Lung (tissue), 12 donors: Measurements from ENCODE around the gene UBAP1L. TPM values are rescaled to one million over a fixed set of nuclear protein-coding genes. Genes with fewer than 3 reads are reported as not detected.

Experiments used
- ATAC-seq: fragments of 200-7000 bp; cut with Tn5 transposase; one replicate; pipeline ENCODE4 v1.9.1; 2020; ENCODE audit warnings: moderate number of reproducible peaks; ENCODE audit not compliant: insufficient read depth, low FRiP score
- DNase-seq, 3 donors: peaks; one replicate each; pipeline ENCODE4 v3.0.0-alpha.2; 2013 to 2017
- H3K27ac ChIP-seq, 2 donors: one replicate each; pipeline ENCODE4 v1.5.1; 2013; ENCODE audit warnings: mild to moderate bottlenecking in 2 of 2, moderate library complexity in 2 of 2, control low read depth in 1 of 2, inconsistent platforms in 1 of 2, low read depth in 1 of 2, low read length in 1 of 2
- H3K27me3 ChIP-seq, 3 donors: one replicate each; pipeline ENCODE4 v1.5.1; 2013; ENCODE audit warnings: low read length in 2 of 3; ENCODE audit not compliant: control insufficient read depth in 3 of 3, insufficient read depth in 3 of 3
- H3K36me3 ChIP-seq, 4 donors: one replicate each; pipeline ENCODE4 v1.5.1; 2013; ENCODE audit warnings: low read length in 4 of 4, mild to moderate bottlenecking in 1 of 4, moderate library complexity in 1 of 4; ENCODE audit not compliant: control insufficient read depth in 4 of 4, insufficient read depth in 4 of 4
- H3K4me1 ChIP-seq, 5 donors: one replicate each; pipeline ENCODE4 v1.5.1; 2013; ENCODE audit warnings: low read length in 5 of 5, mild to moderate bottlenecking in 2 of 5, moderate library complexity in 1 of 5; ENCODE audit not compliant: control insufficient read depth in 5 of 5, insufficient read depth in 5 of 5
- H3K4me3 ChIP-seq: one replicate; pipeline ENCODE4 v1.5.1; 2013; ENCODE audit warnings: mild to moderate bottlenecking, control low read depth, moderate library complexity
- H3K9ac ChIP-seq, 2 donors: one replicate each; pipeline ENCODE4 v1.5.1; 2013; ENCODE audit warnings: low read length in 2 of 2, control low read depth in 1 of 2; ENCODE audit not compliant: insufficient read depth in 1 of 2
- H3K9me3 ChIP-seq, 4 donors: one replicate each; pipeline ENCODE4 v1.5.1; 2013; ENCODE audit warnings: low read length in 3 of 4, mild to moderate bottlenecking in 1 of 4, moderate library complexity in 1 of 4; ENCODE audit not compliant: control insufficient read depth in 4 of 4, insufficient read depth in 3 of 4
- WGBS, 2 donors: extraction: QIAGEN DNeasy Blood & Tissue Kit; methylation state at CpG; one replicate each; pipeline ENCODE4 v1.1.7; 2013; 5-methylcytosine and 5-hydroxymethylcytosine counted together
- polyA plus RNA-seq, 2 donors: library from polyadenylated mRNA; stranded (reverse); fragments of 200-250 nt; gene quantifications; one replicate each; pipeline ENCODE4 v1.2.1, GENCODE V29; 2013
- total RNA-seq, 2 donors: library from RNA; depleted of rRNA in 1 of 2; stranded (reverse); fragments of >200 nt in 1 of 2; gene quantifications; one replicate each; pipeline ENCODE4 v1.2.1, GENCODE V29; 2014 to 2021
- TF ChIP-seq, protein P1 (sequence below): IDR thresholded peaks from 2 replicates; pipeline ENCODE4 v1.5.1; 2012; ENCODE audit warnings: mild to moderate bottlenecking; ENCODE audit errors: control extremely low read depth, extremely low read depth
- donor health status: control.
- donor health status: control.
- donor health status: Bipolar disorder and iron deficiency.
- donor health status: healthy.
- donor health status: DM: yes; HTN: yes; CAD: no.

Gene UBAP1L
- total and polyA plus RNA-seq, 4 donors: 0.96 to 5.4 (median 3.4) TPM

DNA sequence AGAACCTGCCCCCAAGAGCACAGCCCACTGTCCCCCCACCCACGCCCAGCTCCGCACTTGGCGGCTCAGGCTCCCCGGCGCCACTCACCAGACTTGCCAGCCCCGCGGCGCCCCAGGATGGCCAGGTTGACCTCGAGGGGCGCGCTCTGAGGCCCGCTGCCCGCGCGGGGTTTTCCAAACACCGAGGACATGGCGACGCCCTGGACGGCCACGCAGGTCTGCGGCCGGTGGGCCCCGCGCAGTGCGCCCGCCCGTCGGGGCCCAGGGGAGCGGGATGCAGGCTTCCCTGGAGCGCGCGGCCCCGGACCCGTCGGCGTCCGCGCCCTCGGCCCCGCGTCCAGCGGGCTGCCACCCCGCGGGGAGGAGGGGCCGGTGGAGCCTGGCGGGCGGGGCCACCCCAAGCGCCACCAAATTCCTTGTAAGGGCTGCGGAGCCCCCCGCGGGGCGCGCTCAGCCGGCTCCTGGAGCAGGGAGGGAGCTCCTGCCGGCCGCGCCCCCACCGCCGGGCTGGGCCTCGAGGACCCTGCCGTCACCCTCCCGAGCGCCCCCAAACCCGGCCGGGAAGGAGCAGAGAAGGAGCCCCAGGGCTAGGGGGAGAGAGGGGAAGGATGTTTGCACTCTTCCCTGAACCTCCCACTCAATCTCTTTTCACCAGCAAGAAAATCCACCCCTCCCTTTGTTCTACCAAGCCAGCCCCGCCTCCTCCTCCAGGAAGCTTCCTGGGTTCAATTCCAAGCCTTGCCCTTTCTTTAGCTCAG, 47.2 kb downstream of the UBAP1L start, which contains the start of gene RASL12:
RASL12 (minus strand) TSS at position 347 of the 758 bp plus-strand sequence; CDS start at position 191, 156 bp downstream.
- DNase-seq (peak; percentile 83 to 88 (median 86)), ATAC-seq (no peak)
- 5% methylated on average over 57 to 66 of the region's 66 CpGs for WGBS, 2 donors
- Histone ChIP-seq H3K4me3 (peak within 1 kb of the TSS; percentile 28), H3K27me3 (no peaks in the 10 kb centered on the region), H3K27ac (peak within 1 kb of the TSS; percentile 81 to 85), H3K36me3 (peaks cover 0 to 30% (median 11%) of the 10 kb centered on the region in 4 donors), H3K4me1 (peaks cover 3 to 79% (median 27%) of the 10 kb centered on the region in 5 donors), H3K9me3 (no peaks in the 10 kb centered on the region), H3K9ac (peak within 1 kb of the TSS; percentile 88 to 99)
- TF ChIP-seq, protein P1, sequence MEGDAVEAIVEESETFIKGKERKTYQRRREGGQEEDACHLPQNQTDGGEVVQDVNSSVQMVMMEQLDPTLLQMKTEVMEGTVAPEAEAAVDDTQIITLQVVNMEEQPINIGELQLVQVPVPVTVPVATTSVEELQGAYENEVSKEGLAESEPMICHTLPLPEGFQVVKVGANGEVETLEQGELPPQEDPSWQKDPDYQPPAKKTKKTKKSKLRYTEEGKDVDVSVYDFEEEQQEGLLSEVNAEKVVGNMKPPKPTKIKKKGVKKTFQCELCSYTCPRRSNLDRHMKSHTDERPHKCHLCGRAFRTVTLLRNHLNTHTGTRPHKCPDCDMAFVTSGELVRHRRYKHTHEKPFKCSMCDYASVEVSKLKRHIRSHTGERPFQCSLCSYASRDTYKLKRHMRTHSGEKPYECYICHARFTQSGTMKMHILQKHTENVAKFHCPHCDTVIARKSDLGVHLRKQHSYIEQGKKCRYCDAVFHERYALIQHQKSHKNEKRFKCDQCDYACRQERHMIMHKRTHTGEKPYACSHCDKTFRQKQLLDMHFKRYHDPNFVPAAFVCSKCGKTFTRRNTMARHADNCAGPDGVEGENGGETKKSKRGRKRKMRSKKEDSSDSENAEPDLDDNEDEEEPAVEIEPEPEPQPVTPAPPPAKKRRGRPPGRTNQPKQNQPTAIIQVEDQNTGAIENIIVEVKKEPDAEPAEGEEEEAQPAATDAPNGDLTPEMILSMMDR: no peak

DNA sequence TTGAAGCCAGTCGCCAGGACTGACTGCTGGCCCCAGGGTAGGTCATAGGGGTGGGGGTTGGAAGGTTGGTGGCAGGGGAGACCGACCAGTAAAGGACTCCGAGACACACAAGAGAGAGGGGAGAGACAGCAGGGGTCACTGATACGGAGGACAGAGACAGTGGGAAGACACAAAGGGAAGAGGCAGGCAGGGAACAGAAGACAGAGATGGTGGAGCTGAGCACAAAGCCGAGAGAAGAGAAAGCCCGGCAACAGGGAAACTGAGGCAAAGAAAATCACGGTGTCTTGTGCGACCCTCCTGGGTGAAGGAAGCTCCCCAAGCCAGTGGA, 47.7 kb downstream of the UBAP1L start:
- WGBS, 2 donors: 21 to 22% methylated on average over 8 of the region's 8 CpGs
- no peaks in the 10 kb centered on the region for H3K27me3 ChIP-seq
- peaks cover 0 to 36% (median 14%) of the 10 kb centered on the region in 4 donors for H3K36me3 ChIP-seq
- H3K9ac ChIP-seq: peak overlapping the region; percentile 88 to 99
- no peaks in the 10 kb centered on the region for H3K9me3 ChIP-seq
- H3K27ac ChIP-seq: peak overlapping the region; percentile 81 to 85
- TF ChIP-seq, protein P1: no peak
- H3K4me3 ChIP-seq: peak overlapping the region; percentile 28
- ATAC-seq: no peak
- DNase-seq: no peak
- peaks cover 3 to 80% (median 25%) of the 10 kb centered on the region in 5 donors for H3K4me1 ChIP-seq

- Histone ChIP-seq H3K36me3 (peaks cover 0 to 39% (median 15%) of the 10 kb centered on the region in 4 donors), H3K27ac (peak overlapping the region in 1 of 2 donors; percentile 85), H3K4me3 (peak overlapping the region; percentile 28), H3K9me3 (no peaks in the 10 kb centered on the region), H3K27me3 (no peaks in the 10 kb centered on the region), H3K4me1 (peaks cover 3 to 80% (median 25%) of the 10 kb centered on the region in 5 donors), H3K9ac (peak overlapping the region; percentile 88 to 99)
- 43 to 47% methylated on average over 9 of the region's 9 CpGs for WGBS, 2 donors
- DNase-seq: peak; percentile 92 to 96 (median 93)
- TF ChIP-seq, protein P1: no peak
- ATAC-seq: no peak
Observed at GRCh38 chr15:65066635-65067316, 48.2 kb downstream of the UBAP1L start.
